RWPE1 (cell line): ENCODE measurements around the gene CIZ1.
A peak's percentile ranks its signal among the peaks of the same experiment; 100 is the strongest.

Experiments used
- CTCF ChIA-PET: fragments of 350-600 bp; sonication (Branson Sonifier 250); formaldehyde crosslinking; extraction: SDS; loops from one replicate; lab custom pipeline; 2021; lab: Yijun Ruan, JAX
- POLR2A ChIA-PET: fragments of 400-600 bp; formaldehyde crosslinking; extraction: SDS; loops from one replicate; lab custom pipeline; 2020; ENCODE audit warnings: antibody characterized with exemption; ENCODE audit not compliant: low non-redundant PET; lab: Yijun Ruan, JAX
- DNase-seq: peaks from one replicate; pipeline ENCODE4 v3.0.0; 2012; ENCODE audit warnings: low spot score
- H3K27ac ChIP-seq: fragments of 450-650 bp; 2 replicates; pipeline ENCODE4 v1.5.1; 2017
- CTCF ChIP-seq: fragments of 450-650 bp; conservative IDR thresholded peaks from 2 replicates; pipeline ENCODE4 v1.5.1; 2017; ENCODE audit warnings: low read depth, mild to moderate bottlenecking

The CIZ1 gene

GRCh38 chr9:128144239-128145181 lies 46.9 kb downstream of the CIZ1 start:
- CTCF ChIA-PET, result interaction anchor here (0.6 to 1.0 kb wide), 2 partner anchors 26 to 27 kb away, joined by 4 to 8 read pairs; no protein-coding TSS in a partner anchor
- TF ChIP-seq CTCF, result no peak
- DNase-seq, result no peak
- POLR2A ChIA-PET, result interaction anchor here (1.3 kb wide), 1 partner anchor 16 kb away, joined by 5 read pairs; no protein-coding TSS in a partner anchor
- H3K27ac ChIP-seq, result peak overlapping the region; percentile 66

- POLR2A ChIA-PET, result no interaction called here
- CTCF ChIA-PET, result no interaction called here
- DNase-seq, result no peak
- no peak for TF ChIP-seq CTCF
- H3K27ac ChIP-seq, result peak overlapping the region; percentile 66
Observed at GRCh38 chr9:128143525-128144238, 47.7 kb downstream of the CIZ1 start.

- TF ChIP-seq CTCF, result no peak
- DNase-seq, result no peak
- ChIA-PET CTCF (interaction anchor here (0.6 to 1.2 kb wide), 3 partner anchors 14 to 407 kb away, joined by 3 to 10 read pairs (median 3); partner anchors contain the start of gene TOR2A), POLR2A (no interaction called here)
- H3K27ac ChIP-seq, result 0 out of 2 replicates have a peak overlapping the region, but pooled peaks have one; percentile 1
Observed at GRCh38 chr9:128142596-128142995, 48.8 kb downstream of the CIZ1 start.

- POLR2A ChIA-PET, result no interaction called here
- CTCF ChIA-PET, result interaction anchor here (1.2 kb wide), 1 partner anchor 14 kb away, joined by 3 read pairs; no protein-coding TSS in a partner anchor
- no peak overlapping the region for H3K27ac ChIP-seq
Observed at GRCh38 chr9:128142061-128142460, 49.3 kb downstream of the CIZ1 start.

GRCh38 chr9:128141604-128142003 lies 49.8 kb downstream of the CIZ1 start:
- CTCF ChIA-PET, result interaction anchor here (1.2 kb wide), 1 partner anchor 13 kb away, joined by 3 read pairs; no protein-coding TSS in a partner anchor
- no peak for TF ChIP-seq CTCF

More at GRCh38 chr9:128142061-128142460, 49.3 kb downstream of the CIZ1 start:
- no peak for DNase-seq
- no peak for TF ChIP-seq CTCF

GRCh38 chr9:128139621-128140020 lies 51.8 kb downstream of the CIZ1 start:
- CTCF ChIA-PET, result no interaction called here

More at GRCh38 chr9:128141604-128142003, 49.8 kb downstream of the CIZ1 start:
- POLR2A ChIA-PET, result no interaction called here
- no peak overlapping the region for H3K27ac ChIP-seq
- no peak for DNase-seq

More at GRCh38 chr9:128139621-128140020, 51.8 kb downstream of the CIZ1 start:
- no peak for DNase-seq
- no peak overlapping the region for H3K27ac ChIP-seq
- TF ChIP-seq CTCF, result no peak
- POLR2A ChIA-PET, result no interaction called here
